B cell (primary cell): ENCODE data around the gene UCKL1. TPM values are rescaled to one million over a fixed set of nuclear protein-coding genes. Genes with fewer than 3 reads are reported as not detected.

Experiments used
- ATAC-seq: fragments of 200-7000 bp; cut with Tn5 transposase; one replicate; pipeline ENCODE4 v1.10.0; 2021; ENCODE audit warnings: low read depth, mild to moderate bottlenecking, moderate number of reproducible peaks, moderate library complexity
- CTCF ChIA-PET: fragments of 350-600 bp; sonication (Branson Sonifier 250); formaldehyde crosslinking; loops from one replicate; lab custom pipeline; 2021; ENCODE audit warnings: antibody characterized with exemption, inconsistent platforms; lab: Charles Lee
- POLR2A ChIA-PET: fragments of 350-600 bp; sonication (Branson Sonifier 250); formaldehyde crosslinking; loops from one replicate; lab custom pipeline; 2021; ENCODE audit warnings: antibody characterized with exemption; lab: Charles Lee
- DNase-seq: peaks from one replicate; pipeline ENCODE4 v3.0.0; 2013
- H2AFZ ChIP-seq: 2 replicates; pipeline ENCODE4 v1.6.1; 2012; ENCODE audit warnings: mild to moderate bottlenecking, low read depth, low read length; ENCODE audit not compliant: insufficient read depth, poor library complexity, severe bottlenecking
- H3K27ac ChIP-seq, 2 donors: 1 replicate in 1 of 2; 2 replicates in 1 of 2; pipeline ENCODE4 v1.5.1; 2012 to 2013; ENCODE audit warnings: low read length in 2 of 2, mild to moderate bottlenecking in 2 of 2, moderate library complexity in 1 of 2
- H3K27me3 ChIP-seq, 4 experiments: fragments of 200-600 bp in 1 of 4; sonication (generic) in 1 of 4; replicated peaks in 1 of 4; 1 replicate in 2 of 4; 2 replicates in 2 of 4; pipeline versions ENCODE4 v1.6.1 to v1.7.0; 2013 to 2016; ENCODE audit warnings: low read length in 3 of 4, mild to moderate bottlenecking in 2 of 4, mixed read lengths in 1 of 4, moderate library complexity in 1 of 4; ENCODE audit not compliant: insufficient read depth in 4 of 4, control insufficient read depth in 3 of 4; ENCODE audit errors: control extremely low read depth in 1 of 4
- H3K36me3 ChIP-seq, 2 experiments: replicated peaks in 1 of 2; 1 replicate in 1 of 2; 2 replicates in 1 of 2; pipeline versions ENCODE4 v1.6.1 to v1.7.1; 2013; ENCODE audit warnings: low read length in 1 of 2; ENCODE audit not compliant: insufficient read depth in 2 of 2, control insufficient read depth in 1 of 2; ENCODE audit errors: control extremely low read depth in 1 of 2, extremely low read depth in 1 of 2
- H3K4me1 ChIP-seq, 2 donors: fragments of 200-600 bp in 1 of 2; sonication (generic) in 1 of 2; 1 replicate in 1 of 2; 2 replicates in 1 of 2; pipeline versions ENCODE4 v1.5.1 to v1.6.1; 2013 to 2017; ENCODE audit warnings: low read length in 2 of 2; ENCODE audit not compliant: control insufficient read depth in 2 of 2, insufficient read depth in 2 of 2
- H3K4me2 ChIP-seq: replicated peaks from 2 replicates; pipeline ENCODE3; 2012; ENCODE audit warnings: mild to moderate bottlenecking, low read depth, low read length; ENCODE audit not compliant: poor library complexity, severe bottlenecking
- H3K4me3 ChIP-seq, 5 experiments: fragments of 200-600 bp in 1 of 5; sonication (generic) in 1 of 5; 1 replicate in 3 of 5; 2 replicates in 2 of 5; pipeline versions ENCODE4 v1.5.1 to v1.7.0; 2011 to 2016; ENCODE audit warnings: low read length in 4 of 5, mild to moderate bottlenecking in 4 of 5, low read depth in 2 of 5, control low read depth in 1 of 5, moderate library complexity in 1 of 5; ENCODE audit not compliant: insufficient read depth in 1 of 5; ENCODE audit errors: control extremely low read depth in 1 of 5, extremely low read depth in 1 of 5
- H3K79me2 ChIP-seq: fragments of 200-600 bp; sonication (generic); one replicate; pipeline ENCODE4 v1.6.0; 2016; ENCODE audit warnings: low read length; ENCODE audit not compliant: control insufficient read depth, insufficient read depth
- H3K9ac ChIP-seq: fragments of 200-600 bp; sonication (generic); 2 replicates; pipeline ENCODE4 v1.6.1; 2017; ENCODE audit warnings: mild to moderate bottlenecking, low read length, moderate library complexity
- H3K9me3 ChIP-seq, 3 donors: one replicate each; pipeline versions ENCODE4 v1.6.1 to v1.7.1; 2013; ENCODE audit warnings: low read length in 2 of 3; ENCODE audit not compliant: control insufficient read depth in 2 of 3, insufficient read depth in 1 of 3; ENCODE audit errors: control extremely low read depth in 1 of 3
- H4K20me1 ChIP-seq: 2 replicates; pipeline ENCODE4 v1.6.0; 2012; ENCODE audit warnings: mild to moderate bottlenecking, low read length; ENCODE audit not compliant: insufficient read depth, control insufficient read depth, poor library complexity, severe bottlenecking
- H3K27ac Mint-ChIP-seq: one replicate; pipeline ENCODE4 v1.8.0; 2021; ENCODE audit warnings: mixed read lengths
- H3K27me3 Mint-ChIP-seq: one replicate; pipeline ENCODE4 v1.8.0; 2021; ENCODE audit warnings: mixed read lengths
- H3K4me1 Mint-ChIP-seq: one replicate; pipeline ENCODE4 v1.8.0; 2021; ENCODE audit warnings: mixed read lengths
- H3K4me3 Mint-ChIP-seq: one replicate; pipeline ENCODE4 v1.8.0; 2021; ENCODE audit warnings: mixed read lengths
- H3K9me3 Mint-ChIP-seq: one replicate; pipeline ENCODE4 v1.8.0; 2022; ENCODE audit warnings: mixed read lengths; ENCODE audit not compliant: insufficient read depth
- CTCF ChIP-seq: fragments of 200-600 bp; IDR thresholded peaks from one replicate; pipeline ENCODE4 v1.8.0; 2022; ENCODE audit warnings: antibody characterized with exemption, mild to moderate bottlenecking
- EZH2 ChIP-seq: IDR thresholded peaks from 2 replicates; pipeline ENCODE4 v1.6.1; 2012; ENCODE audit warnings: borderline replicate concordance, low read depth, mild to moderate bottlenecking, moderate library complexity, low read length; ENCODE audit not compliant: insufficient read depth, poor library complexity, severe bottlenecking
- WGBS: methylation state at CpG from one replicate; pipeline ENCODE4 v1.1.5; 2013; ENCODE audit warnings: missing lambda C conversion rate; ENCODE audit not compliant: insufficient coverage; 5-methylcytosine and 5-hydroxymethylcytosine counted together
- intact Hi-C: fragments of 100-400 bp; cut with micrococcal nuclease; formaldehyde crosslinking; loops from one replicate; pipeline ENCODE4 v1.10.0; 2022
- polyA plus RNA-seq: library from polyadenylated mRNA; depleted of rRNA; stranded (reverse); fragments of >200 nt; gene quantifications from 2 replicates; pipeline ENCODE4 v1.2.3, GENCODE V29; 2012
- total RNA-seq, 2 donors: library from RNA; stranded (reverse); fragments of 120-200 nt in 1 of 2; gene quantifications; 1 replicate in 1 of 2; 2 replicates in 1 of 2; pipeline versions ENCODE4 v1.2.3 to v1.2.4, GENCODE V29; 2013 to 2022

UCKL1 gene
- total and polyA plus RNA-seq, 2 donors (not counting 1 experiment from before 2014, with no cell fraction given) = 106 to 199 TPM

- Histone ChIP-seq H3K4me2 (peak overlapping the region; percentile 58), H3K9ac (no peak overlapping the region), H2AFZ (no peak overlapping the region), H3K27me3 (no peaks in the 10 kb centered on the region), H3K4me3 (no peak overlapping the region), H3K9me3 (no peaks in the 10 kb centered on the region), H3K79me2 (peaks cover 99% of the 10 kb centered on the region), H3K4me1 (peaks cover 71 to 78% of the 10 kb centered on the region in 2 donors), H3K27ac (peak overlapping the region in 1 of 2 donors; percentile 46), H3K36me3 (peaks cover 0 to 4% of the 10 kb centered on the region in 2 experiments), H4K20me1 (peaks cover 96% of the 10 kb centered on the region)
- 92% methylated on average over 19 of the region's 20 CpGs for WGBS
- no peak for DNase-seq
- H3K27ac Mint-ChIP-seq = peak overlapping the region; percentile 74
- intact Hi-C loops = no loop called here
- no peaks in the 10 kb centered on the region for H3K27me3 Mint-ChIP-seq
- peak overlapping the region; percentile 44 for H3K4me3 Mint-ChIP-seq
- ATAC-seq = no peak
- ChIA-PET POLR2A (interaction anchor here (1.0 kb wide), 1 partner anchor 86 kb away, joined by 3 read pairs; the partner anchor contains the start of gene TPD52L2), CTCF (no interaction called here)
- H3K4me1 Mint-ChIP-seq = peaks cover 66% of the 10 kb centered on the region
- H3K9me3 Mint-ChIP-seq = no peaks in the 10 kb centered on the region
- no peak for TF ChIP-seq EZH2
- no peak for TF ChIP-seq CTCF
Observed at GRCh38 chr20:63950701-63951397, 5.4 kb downstream of the UCKL1 start.
